ENCODE results near the gene AAK1.

AAK1 gene

DNA sequence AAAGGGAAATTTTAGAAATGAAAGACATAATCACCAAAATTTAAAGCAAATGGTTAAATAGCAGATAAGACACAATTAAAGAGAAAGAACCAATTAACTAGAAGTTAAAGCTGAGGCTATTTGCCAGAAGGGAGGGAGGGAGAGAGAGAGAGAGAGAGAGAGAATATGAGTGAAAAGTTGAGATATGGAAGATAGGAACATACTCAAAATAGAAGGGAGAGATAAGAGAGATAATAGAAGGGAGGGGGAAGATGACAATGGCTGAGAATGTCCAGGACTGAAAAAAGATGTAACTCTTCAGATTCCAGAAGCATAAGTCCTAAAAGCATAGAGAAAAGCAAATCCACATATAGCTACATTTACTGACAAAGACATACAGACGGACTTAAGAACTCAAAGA, 17.1 kb upstream of the AAK1 start:
- no peaks in the 10 kb centered on the region for H3K36me3 ChIP-seq (replicated peaks in 1 of 2; ENCODE audit: control insufficient read depth in 2 of 2, insufficient read depth in 2 of 2, low read length in 2 of 2)
- no peak overlapping the region for H4K8ac ChIP-seq (ENCODE audit: low read depth, low read length)
- H2BK15ac ChIP-seq (ENCODE audit: low read length): no peak overlapping the region
- H2AFZ ChIP-seq (ENCODE audit: low read length): no peak overlapping the region
- DNase-seq (ENCODE audit: low spot score): no peak
- H4K91ac ChIP-seq (ENCODE audit: low read depth, low read length, poor library complexity): no peak overlapping the region
- no peak overlapping the region for H3K9ac ChIP-seq (ENCODE audit: low read depth, low read length, poor library complexity)
- no peak overlapping the region for H3K4me3 ChIP-seq (ENCODE audit: low read length in 2 of 2)
- no peaks in the 10 kb centered on the region for H3K4me1 ChIP-seq (ENCODE audit: control insufficient read depth in 2 of 2, insufficient read depth in 1 of 2, low read depth in 1 of 2, low read length in 2 of 2)
- no peak overlapping the region for H3K14ac ChIP-seq (ENCODE audit: low read length)
- no peak overlapping the region for H3K18ac ChIP-seq (ENCODE audit: low read length)
- H3K9me3 ChIP-seq (replicated peaks in 1 of 2; ENCODE audit: control insufficient read depth in 2 of 2, insufficient read depth in 1 of 2, low read depth in 1 of 2, low read length in 2 of 2): peaks cover 0 to 5% of the 10 kb centered on the region in 2 donors
- no peak overlapping the region for H2BK120ac ChIP-seq (ENCODE audit: low read depth, low read length)
- WGBS, 2 donors (ENCODE audit: extremely low coverage in 2 of 2, insufficient read length in 2 of 2, insufficient replicate concordance in 1 of 2): no CpG with 5 or more reads among the region's 1 CpG
- H2BK5ac ChIP-seq (ENCODE audit: low read length): no peak overlapping the region
- no peaks in the 10 kb centered on the region for H3K79me1 ChIP-seq (ENCODE audit: low read depth, low read length)
- no peak overlapping the region for H3K23ac ChIP-seq (ENCODE audit: low read depth, low read length, poor library complexity)
- H3K27me3 ChIP-seq (ENCODE audit: control insufficient read depth in 3 of 3, insufficient read depth in 3 of 3, low read depth in 1 of 3, low read length in 3 of 3): no peaks in the 10 kb centered on the region
- H2BK12ac ChIP-seq (ENCODE audit: low read length): no peak overlapping the region
- no peak overlapping the region for H2AK5ac ChIP-seq (ENCODE audit: low read depth, low read length)
- no peak overlapping the region for H3K4ac ChIP-seq (ENCODE audit: low read length)
- no peak overlapping the region for H3K27ac ChIP-seq (replicated peaks; ENCODE audit: low read length)
- no peak overlapping the region for H3K4me2 ChIP-seq (ENCODE audit: insufficient read depth, low read length, poor library complexity, severe bottlenecking)

DNA sequence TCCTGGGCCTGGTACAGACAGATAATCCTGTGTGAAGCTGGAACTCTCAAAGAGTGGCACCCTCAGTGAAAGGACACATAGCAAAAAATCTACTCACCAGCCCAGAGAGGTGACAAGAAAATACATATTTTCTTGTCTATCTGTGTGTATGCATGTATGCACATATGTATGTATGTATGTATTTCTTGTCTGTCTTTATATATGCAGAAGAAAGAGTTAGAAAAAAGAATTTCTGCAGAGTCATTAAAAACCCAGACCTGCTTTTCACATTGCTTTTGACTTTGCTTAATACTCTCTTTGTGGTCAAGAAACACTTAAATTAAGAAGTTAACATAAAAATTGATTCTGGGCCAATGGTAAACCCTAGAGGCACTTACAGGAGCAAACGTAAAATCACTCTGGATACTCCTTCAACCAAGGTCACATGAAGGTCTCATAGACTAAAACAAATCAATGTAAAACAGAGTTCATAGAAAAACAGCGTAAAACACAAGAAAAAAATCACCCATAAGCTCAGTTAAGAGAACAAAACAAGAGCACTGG, 16.5 kb upstream of the AAK1 start:
- no CpG with 5 or more reads among the region's 2 CpGs for WGBS, 2 donors (ENCODE audit: extremely low coverage in 2 of 2, insufficient read length in 2 of 2, insufficient replicate concordance in 1 of 2)

DNA sequence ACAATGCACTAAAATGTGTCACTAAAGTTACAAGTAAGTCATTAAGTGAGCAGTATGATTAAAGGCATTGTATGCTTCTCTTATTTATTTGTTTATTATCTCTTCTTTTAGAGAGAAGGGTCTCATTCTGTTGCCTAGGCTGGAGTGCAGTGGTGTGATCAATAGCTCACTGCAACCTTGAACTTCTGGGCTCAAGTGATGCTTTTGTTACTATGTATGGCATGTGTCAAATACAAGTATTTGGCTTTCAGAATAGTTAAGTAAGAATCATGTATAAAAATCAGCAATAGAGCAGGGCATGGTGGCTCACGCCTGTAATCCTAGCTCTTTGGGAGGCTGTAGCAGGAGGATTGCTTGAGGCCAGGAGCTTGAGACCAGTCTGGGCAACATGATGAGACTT, 15.8 kb upstream of the AAK1 start:
- no peak overlapping the region for H2BK15ac ChIP-seq (ENCODE audit: low read length)
- H3K27me3 ChIP-seq (ENCODE audit: control insufficient read depth in 3 of 3, insufficient read depth in 3 of 3, low read depth in 1 of 3, low read length in 3 of 3): no peaks in the 10 kb centered on the region
- H2BK12ac ChIP-seq (ENCODE audit: low read length): no peak overlapping the region
- H3K14ac ChIP-seq (ENCODE audit: low read length): no peak overlapping the region
- DNase-seq (ENCODE audit: low spot score): no peak
- no peak overlapping the region for H3K9ac ChIP-seq (ENCODE audit: low read depth, low read length, poor library complexity)
- H2AK5ac ChIP-seq (ENCODE audit: low read depth, low read length): no peak overlapping the region
- no peak overlapping the region for H4K91ac ChIP-seq (ENCODE audit: low read depth, low read length, poor library complexity)
- H3K18ac ChIP-seq (ENCODE audit: low read length): no peak overlapping the region
- H2AFZ ChIP-seq (ENCODE audit: low read length): no peak overlapping the region
- H3K27ac ChIP-seq (replicated peaks; ENCODE audit: low read length): no peak overlapping the region
- no peaks in the 10 kb centered on the region for H3K36me3 ChIP-seq (replicated peaks in 1 of 2; ENCODE audit: control insufficient read depth in 2 of 2, insufficient read depth in 2 of 2, low read length in 2 of 2)
- no peak overlapping the region for H2BK5ac ChIP-seq (ENCODE audit: low read length)
- peaks cover 0 to 5% of the 10 kb centered on the region in 2 donors for H3K9me3 ChIP-seq (replicated peaks in 1 of 2; ENCODE audit: control insufficient read depth in 2 of 2, insufficient read depth in 1 of 2, low read depth in 1 of 2, low read length in 2 of 2)
- H3K23ac ChIP-seq (ENCODE audit: low read depth, low read length, poor library complexity): no peak overlapping the region
- H3K4me3 ChIP-seq (ENCODE audit: low read length in 2 of 2): no peak overlapping the region
- no peaks in the 10 kb centered on the region for H3K79me1 ChIP-seq (ENCODE audit: low read depth, low read length)
- H4K8ac ChIP-seq (ENCODE audit: low read depth, low read length): no peak overlapping the region
- H3K4ac ChIP-seq (ENCODE audit: low read length): no peak overlapping the region
- H3K4me2 ChIP-seq (ENCODE audit: insufficient read depth, low read length, poor library complexity, severe bottlenecking): no peak overlapping the region
- WGBS, 2 donors (ENCODE audit: extremely low coverage in 2 of 2, insufficient read length in 2 of 2, insufficient replicate concordance in 1 of 2): no CpG with 5 or more reads among the region's 1 CpG
- H2BK120ac ChIP-seq (ENCODE audit: low read depth, low read length): no peak overlapping the region
- no peaks in the 10 kb centered on the region for H3K4me1 ChIP-seq (ENCODE audit: control insufficient read depth in 2 of 2, insufficient read depth in 1 of 2, low read depth in 1 of 2, low read length in 2 of 2)

More for the DNA sequence above, 16.5 kb upstream of the AAK1 start:
- H3K79me1 ChIP-seq (ENCODE audit: low read depth, low read length): no peaks in the 10 kb centered on the region
- H3K4me3 ChIP-seq (ENCODE audit: low read length in 2 of 2): no peak overlapping the region
- no peak overlapping the region for H2BK120ac ChIP-seq (ENCODE audit: low read depth, low read length)
- no peak for DNase-seq (ENCODE audit: low spot score)
- no peak overlapping the region for H3K9ac ChIP-seq (ENCODE audit: low read depth, low read length, poor library complexity)
- H4K8ac ChIP-seq (ENCODE audit: low read depth, low read length): no peak overlapping the region
- no peak overlapping the region for H3K18ac ChIP-seq (ENCODE audit: low read length)
- H3K4me1 ChIP-seq (ENCODE audit: control insufficient read depth in 2 of 2, insufficient read depth in 1 of 2, low read depth in 1 of 2, low read length in 2 of 2): no peaks in the 10 kb centered on the region
- peaks cover 0 to 5% of the 10 kb centered on the region in 2 donors for H3K9me3 ChIP-seq (replicated peaks in 1 of 2; ENCODE audit: control insufficient read depth in 2 of 2, insufficient read depth in 1 of 2, low read depth in 1 of 2, low read length in 2 of 2)
- no peak overlapping the region for H2BK5ac ChIP-seq (ENCODE audit: low read length)
- H2BK15ac ChIP-seq (ENCODE audit: low read length): no peak overlapping the region
- H3K23ac ChIP-seq (ENCODE audit: low read depth, low read length, poor library complexity): no peak overlapping the region
- no peak overlapping the region for H3K14ac ChIP-seq (ENCODE audit: low read length)
- H4K91ac ChIP-seq (ENCODE audit: low read depth, low read length, poor library complexity): no peak overlapping the region
- H3K36me3 ChIP-seq (replicated peaks in 1 of 2; ENCODE audit: control insufficient read depth in 2 of 2, insufficient read depth in 2 of 2, low read length in 2 of 2): no peaks in the 10 kb centered on the region
- H2AK5ac ChIP-seq (ENCODE audit: low read depth, low read length): no peak overlapping the region
- no peak overlapping the region for H3K27ac ChIP-seq (replicated peaks; ENCODE audit: low read length)
- H3K27me3 ChIP-seq (ENCODE audit: control insufficient read depth in 3 of 3, insufficient read depth in 3 of 3, low read depth in 1 of 3, low read length in 3 of 3): no peaks in the 10 kb centered on the region
- H3K4me2 ChIP-seq (ENCODE audit: insufficient read depth, low read length, poor library complexity, severe bottlenecking): no peak overlapping the region
- no peak overlapping the region for H2BK12ac ChIP-seq (ENCODE audit: low read length)
- H2AFZ ChIP-seq (ENCODE audit: low read length): no peak overlapping the region
- H3K4ac ChIP-seq (ENCODE audit: low read length): no peak overlapping the region

GRCh38 chr2:69652206-69652605, 8.7 kb upstream of the AAK1 start:
- H4K91ac ChIP-seq (ENCODE audit: low read depth, low read length, poor library complexity): no peak overlapping the region
- H3K23ac ChIP-seq (ENCODE audit: low read depth, low read length, poor library complexity): no peak overlapping the region
- H3K4me3 ChIP-seq (ENCODE audit: low read length in 2 of 2): no peak overlapping the region
- H3K9me3 ChIP-seq (replicated peaks in 1 of 2; ENCODE audit: control insufficient read depth in 2 of 2, insufficient read depth in 1 of 2, low read depth in 1 of 2, low read length in 2 of 2): no peaks in the 10 kb centered on the region
- no peak overlapping the region for H4K8ac ChIP-seq (ENCODE audit: low read depth, low read length)
- H2BK120ac ChIP-seq (ENCODE audit: low read depth, low read length): no peak overlapping the region
- no peak overlapping the region for H2BK15ac ChIP-seq (ENCODE audit: low read length)
- no peaks in the 10 kb centered on the region for H3K36me3 ChIP-seq (replicated peaks in 1 of 2; ENCODE audit: control insufficient read depth in 2 of 2, insufficient read depth in 2 of 2, low read length in 2 of 2)
- H3K79me1 ChIP-seq (ENCODE audit: low read depth, low read length): no peaks in the 10 kb centered on the region
- no peak overlapping the region for H2AK5ac ChIP-seq (ENCODE audit: low read depth, low read length)
- H3K4ac ChIP-seq (ENCODE audit: low read length): no peak overlapping the region
- no peak overlapping the region for H3K4me2 ChIP-seq (ENCODE audit: insufficient read depth, low read length, poor library complexity, severe bottlenecking)
- DNase-seq (ENCODE audit: low spot score): no peak
- H2BK12ac ChIP-seq (ENCODE audit: low read length): no peak overlapping the region
- WGBS, 2 donors (ENCODE audit: extremely low coverage in 2 of 2, insufficient read length in 2 of 2, insufficient replicate concordance in 1 of 2): no CpG with 5 or more reads among the region's 7 CpGs
- no peak overlapping the region for H3K18ac ChIP-seq (ENCODE audit: low read length)
- H2AFZ ChIP-seq (ENCODE audit: low read length): no peak overlapping the region
- no peak overlapping the region for H2BK5ac ChIP-seq (ENCODE audit: low read length)
- H3K4me1 ChIP-seq (ENCODE audit: control insufficient read depth in 2 of 2, insufficient read depth in 1 of 2, low read depth in 1 of 2, low read length in 2 of 2): no peaks in the 10 kb centered on the region
- no peaks in the 10 kb centered on the region for H3K27me3 ChIP-seq (ENCODE audit: control insufficient read depth in 3 of 3, insufficient read depth in 3 of 3, low read depth in 1 of 3, low read length in 3 of 3)
- no peak overlapping the region for H3K9ac ChIP-seq (ENCODE audit: low read depth, low read length, poor library complexity)
- H3K27ac ChIP-seq (replicated peaks; ENCODE audit: low read length): no peak overlapping the region
- H3K14ac ChIP-seq (ENCODE audit: low read length): no peak overlapping the region

All from neuronal stem cell (in vitro differentiated cells).